Lower leg skin (tissue), 3 donors: Measurements from ENCODE around the gene PDE1C.

ENCODE experiments used
- POLR2A ChIP-seq, 2 donors: fragments of 450-650 bp; IDR thresholded peaks; one replicate each; pipeline ENCODE4 v1.6.1; 2016 to 2017; ENCODE audit warnings: antibody characterized with exemption in 2 of 2, mild to moderate bottlenecking in 1 of 2, moderate library complexity in 1 of 2
- TF ChIP-seq, protein P1 (sequence below), 3 donors: fragments of 450-650 bp; IDR thresholded peaks; one replicate each; pipeline ENCODE4 v1.5.1; 2016; ENCODE audit warnings: antibody characterized with exemption in 3 of 3, mild to moderate bottlenecking in 3 of 3, moderate library complexity in 2 of 3

DNA sequence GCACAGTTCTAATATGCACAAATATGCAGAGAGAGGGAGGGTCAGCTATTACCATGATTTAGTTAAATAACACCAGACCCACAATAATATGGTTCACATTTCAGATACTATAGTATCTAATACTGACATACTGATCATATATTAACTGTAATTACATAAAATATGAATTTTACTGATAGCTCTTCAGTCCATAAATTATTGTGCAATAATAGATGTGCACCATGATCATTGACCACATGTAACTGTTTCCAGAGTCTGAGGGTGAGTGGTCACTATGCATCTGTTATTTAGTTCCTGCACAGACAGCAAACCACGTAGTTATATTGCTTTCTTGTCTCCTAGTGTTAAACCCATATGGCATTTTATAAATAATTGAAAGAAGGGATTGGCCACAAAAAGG lies 353.9 kb downstream of the PDE1C start:
- TF ChIP-seq, protein P1, sequence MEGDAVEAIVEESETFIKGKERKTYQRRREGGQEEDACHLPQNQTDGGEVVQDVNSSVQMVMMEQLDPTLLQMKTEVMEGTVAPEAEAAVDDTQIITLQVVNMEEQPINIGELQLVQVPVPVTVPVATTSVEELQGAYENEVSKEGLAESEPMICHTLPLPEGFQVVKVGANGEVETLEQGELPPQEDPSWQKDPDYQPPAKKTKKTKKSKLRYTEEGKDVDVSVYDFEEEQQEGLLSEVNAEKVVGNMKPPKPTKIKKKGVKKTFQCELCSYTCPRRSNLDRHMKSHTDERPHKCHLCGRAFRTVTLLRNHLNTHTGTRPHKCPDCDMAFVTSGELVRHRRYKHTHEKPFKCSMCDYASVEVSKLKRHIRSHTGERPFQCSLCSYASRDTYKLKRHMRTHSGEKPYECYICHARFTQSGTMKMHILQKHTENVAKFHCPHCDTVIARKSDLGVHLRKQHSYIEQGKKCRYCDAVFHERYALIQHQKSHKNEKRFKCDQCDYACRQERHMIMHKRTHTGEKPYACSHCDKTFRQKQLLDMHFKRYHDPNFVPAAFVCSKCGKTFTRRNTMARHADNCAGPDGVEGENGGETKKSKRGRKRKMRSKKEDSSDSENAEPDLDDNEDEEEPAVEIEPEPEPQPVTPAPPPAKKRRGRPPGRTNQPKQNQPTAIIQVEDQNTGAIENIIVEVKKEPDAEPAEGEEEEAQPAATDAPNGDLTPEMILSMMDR (IDR thresholded peaks at IDR 0.05) = no peak
- no peak for TF ChIP-seq POLR2A (IDR thresholded peaks at IDR 0.05)
